Measurements from ENCODE around the gene RAD54L. TPM values are rescaled to one million over a fixed set of nuclear protein-coding genes. Genes with fewer than 3 reads are reported as not detected.

The RAD54L gene
- total RNA-seq, 1 donor from 2014 or later: 22.2 TPM

GRCh38 chr1:46285730-46286477 is 38.3 kb downstream of the RAD54L start:
- peak; percentile 13 for DNase-seq (ENCODE audit: low spot score)
- Histone ChIP-seq H3K27ac (no peak overlapping the region), H4K20me1 (ENCODE audit: low read depth) (peaks cover 3% of the 10 kb centered on the region)

GRCh38 chr1:46288485-46289133 is 41.0 kb downstream of the RAD54L start:
- Histone ChIP-seq H3K4me2 (no peak overlapping the region), H2AFZ (replicated peaks) (no peak overlapping the region), H3K4me3 (no peak overlapping the region), H3K27ac (no peak overlapping the region), H3F3A (ENCODE audit: low read depth) (peaks cover 9% of the 10 kb centered on the region), H3K9me3 (ENCODE audit: low read depth) (no peaks in the 10 kb centered on the region), H3K27me3 (no peaks in the 10 kb centered on the region), H3K4me1 (no peaks in the 10 kb centered on the region), H3K9ac (no peak overlapping the region), H4K20me1 (ENCODE audit: low read depth) (peaks cover 3% of the 10 kb centered on the region), H3K36me3 (no peaks in the 10 kb centered on the region), H3K79me2 (ENCODE audit: low read depth) (no peaks in the 10 kb centered on the region)
- TF ChIP-seq CTCF (IDR thresholded peaks at IDR 0.05): no peak
- TF ChIP-seq EZH2 (IDR thresholded peaks at IDR 0.05): no peak
- no peak for TF ChIP-seq EZH2phosphoT487 (IDR thresholded peaks at IDR 0.05)
- Mint-ChIP-seq H3K4me1 (no peaks in the 10 kb centered on the region), H3K27ac (no peak overlapping the region), H3K27me3 (ENCODE audit: insufficient read depth, low read depth) (peaks cover 4% of the 10 kb centered on the region), H3K36me3 (peaks cover 24% of the 10 kb centered on the region), H3K9me3 (no peaks in the 10 kb centered on the region), H3K4me3 (no peak overlapping the region)
- DNase-seq (ENCODE audit: low spot score): no peak

More at GRCh38 chr1:46285730-46286477, 38.3 kb downstream of the RAD54L start:
- Histone ChIP-seq H3K79me2 (ENCODE audit: low read depth) (no peaks in the 10 kb centered on the region), H3K27me3 (no peaks in the 10 kb centered on the region), H3K36me3 (no peaks in the 10 kb centered on the region), H3K9me3 (ENCODE audit: low read depth) (no peaks in the 10 kb centered on the region), H3K4me1 (no peaks in the 10 kb centered on the region), H3K4me2 (no peak overlapping the region), H3F3A (ENCODE audit: low read depth) (peaks cover 11% of the 10 kb centered on the region), H2AFZ (replicated peaks) (no peak overlapping the region), H3K4me3 (no peak overlapping the region), H3K9ac (no peak overlapping the region)
- Mint-ChIP-seq H3K36me3 (peaks cover 41% of the 10 kb centered on the region), H3K4me3 (no peak overlapping the region), H3K27me3 (ENCODE audit: insufficient read depth, low read depth) (peaks cover 2% of the 10 kb centered on the region), H3K27ac (no peak overlapping the region), H3K9me3 (no peaks in the 10 kb centered on the region), H3K4me1 (no peaks in the 10 kb centered on the region)
- TF ChIP-seq EZH2phosphoT487 (IDR thresholded peaks at IDR 0.05): no peak

- Mint-ChIP-seq H3K27me3 (ENCODE audit: insufficient read depth, low read depth) (peaks cover 4% of the 10 kb centered on the region), H3K4me3 (no peak overlapping the region), H3K9me3 (no peaks in the 10 kb centered on the region), H3K4me1 (no peaks in the 10 kb centered on the region), H3K27ac (no peak overlapping the region), H3K36me3 (peaks cover 22% of the 10 kb centered on the region)
- peaks cover 3% of the 10 kb centered on the region for H4K20me1 ChIP-seq (ENCODE audit: low read depth)
- no peak overlapping the region for H3K27ac ChIP-seq
- no peaks in the 10 kb centered on the region for H3K9me3 ChIP-seq (ENCODE audit: low read depth)
- no peak overlapping the region for H2AFZ ChIP-seq (replicated peaks)
- H3K4me2 ChIP-seq: no peak overlapping the region
- H3K4me3 ChIP-seq: no peak overlapping the region
- H3K36me3 ChIP-seq: no peaks in the 10 kb centered on the region
- no peak for DNase-seq (ENCODE audit: low spot score)
- TF ChIP-seq EZH2phosphoT487 (IDR thresholded peaks at IDR 0.05) (no peak), CTCF (IDR thresholded peaks at IDR 0.05) (no peak), EZH2 (IDR thresholded peaks at IDR 0.05) (no peak)
- H3K4me1 ChIP-seq: no peaks in the 10 kb centered on the region
- no peaks in the 10 kb centered on the region for H3K79me2 ChIP-seq (ENCODE audit: low read depth)
- no peaks in the 10 kb centered on the region for H3K27me3 ChIP-seq
- H3F3A ChIP-seq (ENCODE audit: low read depth): peaks cover 7% of the 10 kb centered on the region
- no peak overlapping the region for H3K9ac ChIP-seq
Measured at GRCh38 chr1:46289134-46289494, 41.6 kb downstream of the RAD54L start.

GRCh38 chr1:46289976-46290375 is 42.4 kb downstream of the RAD54L start:
- no peaks in the 10 kb centered on the region for H3K4me1 Mint-ChIP-seq
- no peak overlapping the region for H3K4me3 Mint-ChIP-seq
- no peaks in the 10 kb centered on the region for H3K9me3 ChIP-seq (ENCODE audit: low read depth)
- no peaks in the 10 kb centered on the region for H3K9me3 Mint-ChIP-seq
- H3K36me3 ChIP-seq: no peaks in the 10 kb centered on the region
- no peak overlapping the region for H3K27ac ChIP-seq
- H3K9ac ChIP-seq: no peak overlapping the region
- H3K4me1 ChIP-seq: no peaks in the 10 kb centered on the region
- peaks cover 4% of the 10 kb centered on the region for H3K27me3 Mint-ChIP-seq (ENCODE audit: insufficient read depth, low read depth)
- no peak overlapping the region for H3K4me3 ChIP-seq
- no peaks in the 10 kb centered on the region for H3K79me2 ChIP-seq (ENCODE audit: low read depth)
- H3K4me2 ChIP-seq: no peak overlapping the region
- no peak for DNase-seq (ENCODE audit: low spot score)
- H3K36me3 Mint-ChIP-seq: peaks cover 19% of the 10 kb centered on the region
- peaks cover 7% of the 10 kb centered on the region for H3F3A ChIP-seq (ENCODE audit: low read depth)
- H4K20me1 ChIP-seq (ENCODE audit: low read depth): peaks cover 3% of the 10 kb centered on the region
- no peaks in the 10 kb centered on the region for H3K27me3 ChIP-seq
- TF ChIP-seq EZH2 (IDR thresholded peaks at IDR 0.05): no peak
- no peak for TF ChIP-seq CTCF (IDR thresholded peaks at IDR 0.05)
- TF ChIP-seq EZH2phosphoT487 (IDR thresholded peaks at IDR 0.05): no peak
- H2AFZ ChIP-seq (replicated peaks): no peak overlapping the region
- no peak overlapping the region for H3K27ac Mint-ChIP-seq

All from neural progenitor cell (in vitro differentiated cells).